K562 (cell line): Measurements from ENCODE around the gene PLA2G15. TPM values are rescaled to one million over a fixed set of nuclear protein-coding genes. Genes with fewer than 3 reads are reported as not detected.
A peak's percentile ranks its signal among the peaks of the same experiment; 100 is the strongest.

Experiments used
- CREM ChIP-seq: IDR thresholded peaks from 2 replicates; pipeline ENCODE4 v1.6.1; 2014; ENCODE audit warnings: antibody characterized with exemption, low read depth
- EHMT2 ChIP-seq: fragments of 450-650 bp; IDR thresholded peaks from 2 replicates; pipeline ENCODE4 v1.6.1; 2018; ENCODE audit warnings: antibody characterized with exemption
- HDGF ChIP-seq: fragments of 450-650 bp; IDR thresholded peaks from 2 replicates; pipeline ENCODE4 v1.6.1; 2016
- NFIC ChIP-seq: fragments of 450-650 bp; IDR thresholded peaks from 2 replicates; pipeline ENCODE4 v1.6.1; 2017; ENCODE audit warnings: mild to moderate bottlenecking, inconsistent platforms
- RFX1 ChIP-seq: fragments of 450-650 bp; IDR thresholded peaks from 2 replicates; pipeline ENCODE4 v1.6.1; 2016; ENCODE audit warnings: mild to moderate bottlenecking, moderate library complexity
- RFX7 ChIP-seq: fragments of 250-450 bp; sonication (Bioruptor Pico); IDR thresholded peaks from 2 replicates; pipeline ENCODE4 v1.5.1; 2021; ENCODE audit warnings: mild to moderate bottlenecking
- SAFB ChIP-seq: fragments of 200-400 bp; formaldehyde crosslinking; IDR thresholded peaks from 2 replicates; pipeline ENCODE4 v1.6.1; 2017; ENCODE audit warnings: low read depth, low read length, borderline replicate concordance
- SP2 ChIP-seq: IDR thresholded peaks from 2 replicates; pipeline ENCODE4 v1.6.1; 2011; ENCODE audit warnings: mild to moderate bottlenecking, low read depth, low read length, moderate library complexity; ENCODE audit not compliant: poor library complexity, severe bottlenecking; ENCODE audit errors: extremely low read depth
- ZNF133 ChIP-seq: fragments of 250-450 bp; sonication (Bioruptor Pico); IDR thresholded peaks from 2 replicates; pipeline ENCODE4 v1.4.0; 2020; ENCODE audit warnings: mild to moderate bottlenecking
- polyA plus RNA-seq, 8 experiments: library from polyadenylated mRNA; depleted of rRNA in 4 of 8; stranded (reverse) in 5 of 8; unstranded in 3 of 8; fragments of >200 nt; fragmentation: Nextera tagmentation in 2 of 8; fragmentation: Illumina TruSeq in 1 of 8; extraction: Ambion mirVana in 2 of 8; extraction: Trizol in 1 of 8; gene quantifications; 2 replicates each; pipeline versions ENCODE4 v1.2.1 to v1.2.3, GENCODE V29; 2011 to 2014; ENCODE audit warnings: inconsistent platforms in 1 of 8, missing spikeins in 1 of 8
- total RNA-seq, 7 experiments: library from RNA; depleted of rRNA in 6 of 7; stranded (reverse); fragments of >200 nt in 6 of 7; fragmentation: Illumina TruSeq in 2 of 7; extraction: Trizol in 2 of 7; gene quantifications; 2 replicates each; pipeline versions ENCODE4 v1.2.1 to v1.2.3, GENCODE V29; 2011 to 2021; ENCODE audit warnings: low replicate concordance in 1 of 7
- TF ChIP-seq, protein P1 (sequence below): fragments of 200-800 bp; sonication (Bioruptor generic); IDR thresholded peaks from 2 replicates; pipeline ENCODE4 v1.6.1; 2017; ENCODE audit warnings: missing genetic modification characterization, missing compliant biosample characterization
- TF ChIP-seq, protein P2 (sequence below): sonication (generic); formaldehyde crosslinking; IDR thresholded peaks from 2 replicates; pipeline ENCODE4 v1.8.0; 2023; ENCODE audit warnings: mild to moderate bottlenecking, missing genetic modification reagents
- TF ChIP-seq, protein P3 (sequence below): sonication (generic); formaldehyde crosslinking; IDR thresholded peaks from 2 replicates; pipeline ENCODE4 v1.8.0; 2022; ENCODE audit warnings: missing genetic modification reagents, mild to moderate bottlenecking, borderline replicate concordance
- TF ChIP-seq, protein P4 (sequence below): sonication (generic); formaldehyde crosslinking; IDR thresholded peaks from 2 replicates; pipeline ENCODE4 v1.8.0; 2022; ENCODE audit warnings: missing genetic modification reagents, mild to moderate bottlenecking, moderate library complexity, borderline replicate concordance
- TF ChIP-seq, protein P5 (sequence below): fragments of 250-450 bp; sonication (Bioruptor Pico); IDR thresholded peaks from 2 replicates; pipeline ENCODE4 v1.5.0; 2021
- TF ChIP-seq, protein P6 (sequence below): fragments of 450-650 bp; formaldehyde crosslinking; IDR thresholded peaks from 2 replicates; pipeline ENCODE4 v1.4.0; 2022; ENCODE audit warnings: missing genetic modification characterization

PLA2G15 gene
- total and polyA plus RNA-seq, 9 of the 15 experiments (the other 6 are each of a cell fraction or from before 2014, with no cell fraction given), result 0.42 to 8.6 (median 4.8) TPM

DNA sequence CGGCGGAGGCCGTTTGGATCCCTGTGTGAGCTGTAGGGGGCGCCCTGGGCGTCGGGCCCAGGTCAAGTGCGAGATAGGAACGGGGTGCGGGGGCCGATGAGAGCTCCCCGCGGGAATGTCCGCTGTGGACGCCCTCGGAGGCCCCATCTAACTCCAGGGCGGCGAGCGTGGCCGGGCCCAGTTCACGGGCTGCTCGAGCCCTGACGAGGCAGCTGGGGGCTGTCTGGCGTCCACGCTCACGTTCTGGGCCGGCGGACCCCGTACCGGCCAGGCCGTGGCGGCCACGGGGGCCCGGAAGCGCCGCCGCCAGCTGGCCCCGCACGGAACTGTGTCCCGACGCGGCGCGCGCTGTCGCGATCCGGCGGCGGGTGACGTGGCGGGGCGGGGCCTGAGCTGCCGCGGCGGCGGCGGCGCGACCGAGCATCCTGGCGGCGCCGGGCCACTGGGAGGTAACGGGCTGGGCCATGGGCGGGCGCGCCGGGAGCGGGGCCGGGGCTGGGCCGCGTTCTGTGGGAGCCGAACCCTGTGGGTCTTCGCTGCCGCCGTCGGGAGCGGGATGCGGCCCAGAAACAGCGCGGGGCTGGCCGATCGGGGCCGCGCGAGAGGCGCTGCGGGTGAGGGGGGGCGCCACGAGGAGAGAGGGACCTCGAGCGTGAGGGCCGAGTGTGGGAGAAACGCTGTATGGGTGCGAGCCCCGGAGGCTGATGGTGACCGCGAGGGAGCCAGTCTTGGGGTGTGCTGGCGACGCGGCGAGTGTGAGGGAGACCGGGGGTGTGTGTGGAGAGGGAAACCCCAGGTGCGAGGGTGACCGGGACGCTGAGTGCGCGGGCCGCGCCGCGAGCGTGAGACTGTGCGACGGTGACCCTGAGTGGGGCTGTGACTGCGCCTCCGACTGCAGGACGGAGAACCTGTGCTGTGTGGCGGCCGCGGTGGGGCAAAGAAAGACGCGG, 19.2 kb downstream of the PLA2G15 start, which contains the start of gene SLC7A6 (continued):
- TF ChIP-seq, protein P1, sequence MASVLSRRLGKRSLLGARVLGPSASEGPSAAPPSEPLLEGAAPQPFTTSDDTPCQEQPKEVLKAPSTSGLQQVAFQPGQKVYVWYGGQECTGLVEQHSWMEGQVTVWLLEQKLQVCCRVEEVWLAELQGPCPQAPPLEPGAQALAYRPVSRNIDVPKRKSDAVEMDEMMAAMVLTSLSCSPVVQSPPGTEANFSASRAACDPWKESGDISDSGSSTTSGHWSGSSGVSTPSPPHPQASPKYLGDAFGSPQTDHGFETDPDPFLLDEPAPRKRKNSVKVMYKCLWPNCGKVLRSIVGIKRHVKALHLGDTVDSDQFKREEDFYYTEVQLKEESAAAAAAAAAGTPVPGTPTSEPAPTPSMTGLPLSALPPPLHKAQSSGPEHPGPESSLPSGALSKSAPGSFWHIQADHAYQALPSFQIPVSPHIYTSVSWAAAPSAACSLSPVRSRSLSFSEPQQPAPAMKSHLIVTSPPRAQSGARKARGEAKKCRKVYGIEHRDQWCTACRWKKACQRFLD (CRISPR knock-in tag), result peak; percentile 97
- TF ChIP-seq SP2 (no peak), EHMT2 (no peak), SAFB (peak; percentile 88), RFX1 (no peak), HDGF (no peak), RFX7 (CRISPR knock-in tag) (no peak), CREM (peak; percentile 81), NFIC (peak; percentile 42; the same call in 1 of the 2 replicates), ZNF133 (CRISPR knock-in tag) (0 out of 2 replicates have a peak, but pooled peaks have one; percentile 18)
- TF ChIP-seq, protein P2, sequence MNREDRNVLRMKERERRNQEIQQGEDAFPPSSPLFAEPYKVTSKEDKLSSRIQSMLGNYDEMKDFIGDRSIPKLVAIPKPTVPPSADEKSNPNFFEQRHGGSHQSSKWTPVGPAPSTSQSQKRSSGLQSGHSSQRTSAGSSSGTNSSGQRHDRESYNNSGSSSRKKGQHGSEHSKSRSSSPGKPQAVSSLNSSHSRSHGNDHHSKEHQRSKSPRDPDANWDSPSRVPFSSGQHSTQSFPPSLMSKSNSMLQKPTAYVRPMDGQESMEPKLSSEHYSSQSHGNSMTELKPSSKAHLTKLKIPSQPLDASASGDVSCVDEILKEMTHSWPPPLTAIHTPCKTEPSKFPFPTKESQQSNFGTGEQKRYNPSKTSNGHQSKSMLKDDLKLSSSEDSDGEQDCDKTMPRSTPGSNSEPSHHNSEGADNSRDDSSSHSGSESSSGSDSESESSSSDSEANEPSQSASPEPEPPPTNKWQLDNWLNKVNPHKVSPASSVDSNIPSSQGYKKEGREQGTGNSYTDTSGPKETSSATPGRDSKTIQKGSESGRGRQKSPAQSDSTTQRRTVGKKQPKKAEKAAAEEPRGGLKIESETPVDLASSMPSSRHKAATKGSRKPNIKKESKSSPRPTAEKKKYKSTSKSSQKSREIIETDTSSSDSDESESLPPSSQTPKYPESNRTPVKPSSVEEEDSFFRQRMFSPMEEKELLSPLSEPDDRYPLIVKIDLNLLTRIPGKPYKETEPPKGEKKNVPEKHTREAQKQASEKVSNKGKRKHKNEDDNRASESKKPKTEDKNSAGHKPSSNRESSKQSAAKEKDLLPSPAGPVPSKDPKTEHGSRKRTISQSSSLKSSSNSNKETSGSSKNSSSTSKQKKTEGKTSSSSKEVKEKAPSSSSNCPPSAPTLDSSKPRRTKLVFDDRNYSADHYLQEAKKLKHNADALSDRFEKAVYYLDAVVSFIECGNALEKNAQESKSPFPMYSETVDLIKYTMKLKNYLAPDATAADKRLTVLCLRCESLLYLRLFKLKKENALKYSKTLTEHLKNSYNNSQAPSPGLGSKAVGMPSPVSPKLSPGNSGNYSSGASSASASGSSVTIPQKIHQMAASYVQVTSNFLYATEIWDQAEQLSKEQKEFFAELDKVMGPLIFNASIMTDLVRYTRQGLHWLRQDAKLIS (CRISPR knock-in tag), result peak; percentile 89
- TF ChIP-seq, protein P3, sequence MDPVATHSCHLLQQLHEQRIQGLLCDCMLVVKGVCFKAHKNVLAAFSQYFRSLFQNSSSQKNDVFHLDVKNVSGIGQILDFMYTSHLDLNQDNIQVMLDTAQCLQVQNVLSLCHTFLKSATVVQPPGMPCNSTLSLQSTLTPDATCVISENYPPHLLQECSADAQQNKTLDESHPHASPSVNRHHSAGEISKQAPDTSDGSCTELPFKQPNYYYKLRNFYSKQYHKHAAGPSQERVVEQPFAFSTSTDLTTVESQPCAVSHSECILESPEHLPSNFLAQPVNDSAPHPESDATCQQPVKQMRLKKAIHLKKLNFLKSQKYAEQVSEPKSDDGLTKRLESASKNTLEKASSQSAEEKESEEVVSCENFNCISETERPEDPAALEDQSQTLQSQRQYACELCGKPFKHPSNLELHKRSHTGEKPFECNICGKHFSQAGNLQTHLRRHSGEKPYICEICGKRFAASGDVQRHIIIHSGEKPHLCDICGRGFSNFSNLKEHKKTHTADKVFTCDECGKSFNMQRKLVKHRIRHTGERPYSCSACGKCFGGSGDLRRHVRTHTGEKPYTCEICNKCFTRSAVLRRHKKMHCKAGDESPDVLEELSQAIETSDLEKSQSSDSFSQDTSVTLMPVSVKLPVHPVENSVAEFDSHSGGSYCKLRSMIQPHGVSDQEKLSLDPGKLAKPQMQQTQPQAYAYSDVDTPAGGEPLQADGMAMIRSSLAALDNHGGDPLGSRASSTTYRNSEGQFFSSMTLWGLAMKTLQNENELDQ (CRISPR knock-in tag), result no peak
- TF ChIP-seq, protein P4, sequence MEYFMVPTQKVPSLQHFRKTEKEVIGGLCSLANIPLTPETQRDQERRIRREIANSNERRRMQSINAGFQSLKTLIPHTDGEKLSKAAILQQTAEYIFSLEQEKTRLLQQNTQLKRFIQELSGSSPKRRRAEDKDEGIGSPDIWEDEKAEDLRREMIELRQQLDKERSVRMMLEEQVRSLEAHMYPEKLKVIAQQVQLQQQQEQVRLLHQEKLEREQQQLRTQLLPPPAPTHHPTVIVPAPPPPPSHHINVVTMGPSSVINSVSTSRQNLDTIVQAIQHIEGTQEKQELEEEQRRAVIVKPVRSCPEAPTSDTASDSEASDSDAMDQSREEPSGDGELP, result peak; percentile 72
- TF ChIP-seq, protein P5, sequence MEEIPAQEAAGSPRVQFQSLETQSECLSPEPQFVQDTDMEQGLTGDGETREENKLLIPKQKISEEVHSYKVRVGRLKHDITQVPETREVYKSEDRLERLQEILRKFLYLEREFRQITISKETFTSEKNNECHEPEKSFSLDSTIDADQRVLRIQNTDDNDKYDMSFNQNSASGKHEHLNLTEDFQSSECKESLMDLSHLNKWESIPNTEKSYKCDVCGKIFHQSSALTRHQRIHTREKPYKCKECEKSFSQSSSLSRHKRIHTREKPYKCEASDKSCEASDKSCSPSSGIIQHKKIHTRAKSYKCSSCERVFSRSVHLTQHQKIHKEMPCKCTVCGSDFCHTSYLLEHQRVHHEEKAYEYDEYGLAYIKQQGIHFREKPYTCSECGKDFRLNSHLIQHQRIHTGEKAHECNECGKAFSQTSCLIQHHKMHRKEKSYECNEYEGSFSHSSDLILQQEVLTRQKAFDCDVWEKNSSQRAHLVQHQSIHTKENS, result no peak
- TF ChIP-seq, protein P6, sequence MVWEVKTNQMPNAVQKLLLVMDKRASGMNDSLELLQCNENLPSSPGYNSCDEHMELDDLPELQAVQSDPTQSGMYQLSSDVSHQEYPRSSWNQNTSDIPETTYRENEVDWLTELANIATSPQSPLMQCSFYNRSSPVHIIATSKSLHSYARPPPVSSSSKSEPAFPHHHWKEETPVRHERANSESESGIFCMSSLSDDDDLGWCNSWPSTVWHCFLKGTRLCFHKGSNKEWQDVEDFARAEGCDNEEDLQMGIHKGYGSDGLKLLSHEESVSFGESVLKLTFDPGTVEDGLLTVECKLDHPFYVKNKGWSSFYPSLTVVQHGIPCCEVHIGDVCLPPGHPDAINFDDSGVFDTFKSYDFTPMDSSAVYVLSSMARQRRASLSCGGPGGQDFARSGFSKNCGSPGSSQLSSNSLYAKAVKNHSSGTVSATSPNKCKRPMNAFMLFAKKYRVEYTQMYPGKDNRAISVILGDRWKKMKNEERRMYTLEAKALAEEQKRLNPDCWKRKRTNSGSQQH, result no peak
